ENCODE measurements around the gene ABCB9.
"Not testable (repeated sequence)": the region's sequence is repeated elsewhere in the genome, so short reads cannot be mapped to it uniquely, and the experiment has no call there.

The ABCB9 gene

GRCh38 chr12:122895320-122895703 is 71.0 kb downstream of the ABCB9 start:
- no peak for DNase-seq (ENCODE audit: low spot score)

GRCh38 chr12:122894193-122895121 is 71.8 kb downstream of the ABCB9 start:
- no peak for DNase-seq (ENCODE audit: low spot score)

GRCh38 chr12:122893208-122894153 is 72.8 kb downstream of the ABCB9 start:
- DNase-seq (ENCODE audit: low spot score) = no peak

- DNase-seq (ENCODE audit: low spot score) = not testable (repeated sequence)
Observed at GRCh38 chr12:122892724-122893123, 73.5 kb downstream of the ABCB9 start.

- DNase-seq (ENCODE audit: low spot score) = peak; percentile 53
Observed at GRCh38 chr12:122891661-122892525, 74.4 kb downstream of the ABCB9 start.

- DNase-seq (ENCODE audit: low spot score) = no peak
Observed at GRCh38 chr12:122889761-122890520, 76.3 kb downstream of the ABCB9 start.

GRCh38 chr12:122888232-122888752 is 78.0 kb downstream of the ABCB9 start:
- peak; percentile 65 for DNase-seq (ENCODE audit: low spot score)

- DNase-seq (ENCODE audit: low spot score) = no peak
Observed at GRCh38 chr12:122887819-122888212, 78.4 kb downstream of the ABCB9 start.

GRCh38 chr12:122886851-122887818 is 79.1 kb downstream of the ABCB9 start:
- no peak for DNase-seq (ENCODE audit: low spot score)

GRCh38 chr12:122886161-122886560 is 80.1 kb downstream of the ABCB9 start:
- no peak for DNase-seq (ENCODE audit: low spot score)

- DNase-seq (ENCODE audit: low spot score) = no peak
Observed at GRCh38 chr12:122884860-122885259, 81.4 kb downstream of the ABCB9 start.

GRCh38 chr12:122884091-122884826 is 82.0 kb downstream of the ABCB9 start:
- no peak for DNase-seq (ENCODE audit: low spot score)

GRCh38 chr12:122882908-122883558 is 83.2 kb downstream of the ABCB9 start:
- no peak for DNase-seq (ENCODE audit: low spot score)

GRCh38 chr12:122880668-122881067 is 85.6 kb downstream of the ABCB9 start:
- DNase-seq (ENCODE audit: low spot score) = peak; percentile 61

- DNase-seq (ENCODE audit: low spot score) = no peak
Observed at GRCh38 chr12:122880155-122880667, 86.1 kb downstream of the ABCB9 start.

Measured in iPS-NIHi11 (cell line).